GM10847 (cell line): Measurements from ENCODE around the gene GFAP.

Experiments used
- POLR2A ChIP-seq: IDR thresholded peaks from 2 replicates; pipeline ENCODE4 v1.6.1; 2011; ENCODE audit not compliant: insufficient read length; ENCODE audit errors: extremely low read depth

Gene GFAP

DNA sequence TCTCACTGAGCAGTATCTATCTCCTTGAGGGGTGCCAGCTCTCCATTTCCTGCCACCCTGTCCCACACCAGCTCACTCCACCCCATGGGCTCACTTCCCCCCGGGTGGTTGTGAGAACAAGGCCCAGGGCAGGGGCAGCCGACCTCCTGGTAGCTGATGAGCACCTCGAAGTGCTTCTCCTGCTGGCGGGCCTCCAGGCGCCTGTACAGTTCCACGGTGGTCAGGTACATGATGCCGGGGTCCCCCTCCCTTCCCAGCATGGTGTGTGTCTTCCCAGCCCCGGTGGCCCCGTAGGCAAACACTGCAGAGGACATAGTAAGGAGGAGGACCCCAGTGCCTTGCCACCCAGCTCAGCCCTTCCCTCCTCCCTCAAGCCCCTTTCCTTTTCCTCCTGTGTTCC, 19.8 kb upstream of the GFAP start:
- no peak for TF ChIP-seq POLR2A

DNA sequence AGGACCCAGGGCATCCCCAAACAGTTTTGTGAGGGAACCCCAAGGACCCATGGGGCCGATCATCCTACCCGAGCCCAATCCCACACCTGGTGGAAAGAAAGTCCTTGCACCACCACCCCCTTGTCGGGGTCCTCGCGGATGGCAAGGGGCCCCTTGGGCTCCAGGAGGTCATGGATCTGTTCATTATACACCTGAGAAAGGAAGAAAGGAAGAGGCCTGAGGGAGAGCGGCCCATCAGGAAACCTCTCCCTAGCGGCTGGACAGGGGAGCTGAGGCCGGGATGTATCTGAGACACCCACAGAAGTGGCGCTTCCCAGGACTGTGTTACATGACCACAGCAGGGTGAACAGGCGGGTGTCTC, 19.4 kb upstream of the GFAP start:
- no peak for TF ChIP-seq POLR2A

DNA sequence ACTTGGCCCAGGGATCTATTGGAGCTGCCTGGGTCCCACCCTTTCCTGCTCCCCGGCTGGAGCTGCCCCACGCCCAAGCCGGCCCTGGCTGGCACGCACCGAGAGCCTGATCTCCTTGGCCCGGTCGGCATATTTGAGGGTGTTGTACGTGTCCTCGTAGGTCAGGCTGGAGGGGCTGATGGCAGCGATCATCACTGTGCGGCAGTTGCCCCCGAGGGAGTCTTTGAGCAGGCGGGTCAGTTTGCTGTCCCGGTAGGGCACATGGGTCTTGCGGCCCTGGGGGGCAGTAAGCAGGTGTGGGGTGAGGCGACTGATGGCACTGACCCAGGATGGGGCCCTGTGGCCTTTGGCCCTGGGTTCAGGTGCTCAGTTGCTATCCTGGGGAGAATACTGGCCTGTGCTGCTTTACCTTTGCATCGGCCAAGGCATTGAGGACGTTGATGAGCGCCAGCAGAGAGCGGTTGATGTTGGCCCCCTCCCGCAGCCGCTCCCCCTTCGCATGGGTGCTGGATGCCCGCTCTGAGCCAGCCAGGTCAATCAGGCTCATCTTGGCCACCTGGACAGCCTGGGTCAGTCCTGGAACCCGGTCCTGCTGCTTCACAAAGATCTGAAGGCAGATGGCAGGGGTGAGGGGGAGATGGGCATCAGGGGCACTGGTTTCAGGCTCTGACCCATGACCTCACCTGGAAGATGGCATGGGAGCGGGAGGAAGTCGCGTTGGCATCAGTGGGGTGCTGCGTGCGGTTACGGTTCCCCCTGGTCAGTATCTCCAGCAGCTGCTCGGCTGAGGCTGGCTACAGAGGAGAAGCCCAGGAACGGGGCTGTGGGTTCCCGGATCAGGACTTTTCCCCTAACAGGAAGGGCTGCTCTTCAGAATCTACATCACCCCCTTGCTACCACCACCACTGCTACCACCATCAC, 18.8 kb upstream of the GFAP start:
- TF ChIP-seq POLR2A, result no peak

DNA sequence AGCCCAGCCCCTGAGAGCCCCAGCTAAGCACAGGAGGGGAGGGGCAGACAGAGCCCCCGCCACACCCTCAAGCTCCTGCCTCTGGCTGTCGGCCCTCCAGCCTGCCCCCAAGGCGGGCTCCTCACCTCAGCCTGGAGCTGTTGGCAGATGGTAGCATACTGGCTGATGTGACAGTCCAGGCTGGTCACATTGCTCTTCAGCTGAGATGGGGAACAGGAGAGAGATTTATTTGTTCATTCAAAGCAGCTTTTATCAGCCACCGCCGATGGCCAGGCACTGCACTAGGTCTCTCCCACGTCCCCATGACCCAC, 17.4 kb upstream of the GFAP start:
- TF ChIP-seq POLR2A, result no peak

DNA sequence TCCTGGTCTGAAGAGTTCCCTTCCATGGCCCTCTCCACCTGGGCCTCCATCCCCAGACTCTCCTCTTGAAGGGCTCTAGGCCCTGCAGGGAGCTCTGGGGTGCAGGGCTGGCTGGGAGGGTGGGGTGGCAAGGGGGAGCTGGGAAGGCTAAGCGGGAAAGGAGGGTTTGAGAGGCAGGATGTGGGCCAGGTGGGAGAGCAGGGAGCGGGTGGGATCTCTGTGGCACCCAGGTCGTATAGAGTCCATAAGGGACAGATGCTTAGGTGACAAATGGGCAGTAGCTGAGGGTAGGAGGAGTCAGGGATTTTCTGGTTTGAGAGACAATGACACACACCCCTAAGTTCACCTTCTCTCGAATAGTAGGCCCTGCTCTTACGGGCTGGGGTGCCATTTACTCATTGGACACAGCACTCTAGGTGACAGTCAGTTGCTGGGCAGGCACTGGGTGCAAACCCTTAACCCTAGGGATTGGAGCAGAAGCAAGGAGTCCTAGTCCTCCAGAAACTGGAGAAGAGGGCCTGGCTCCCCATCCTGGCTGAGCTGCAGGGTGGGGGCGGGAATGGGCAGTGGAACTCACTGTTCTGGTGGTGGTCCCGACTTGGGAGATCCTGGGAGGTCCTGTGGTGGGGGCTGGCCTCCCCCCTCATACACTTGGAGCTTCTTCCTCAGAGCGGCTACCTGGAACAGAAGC, 16.9 kb upstream of the GFAP start:
- TF ChIP-seq POLR2A, result no peak

DNA sequence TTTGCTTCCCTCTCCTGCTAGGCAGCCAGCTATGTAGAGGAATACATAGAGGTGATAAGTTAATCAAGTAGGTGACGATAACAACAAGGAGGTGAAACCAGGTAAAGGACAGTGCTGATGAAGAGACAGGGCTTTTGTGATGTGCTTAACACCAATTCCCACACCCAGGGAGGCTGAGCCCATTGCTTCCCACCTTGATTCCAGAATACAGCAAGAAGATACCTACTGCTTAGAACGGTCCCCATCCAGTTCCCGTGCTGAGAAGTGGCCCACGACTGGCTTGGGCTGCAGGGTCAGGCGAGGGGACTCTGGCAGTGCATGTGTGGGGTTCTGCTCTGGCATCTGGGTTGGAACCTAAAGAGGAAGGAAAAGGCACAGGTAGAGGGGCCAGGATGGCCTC, 16.1 kb upstream of the GFAP start:
- TF ChIP-seq POLR2A, result no peak

DNA sequence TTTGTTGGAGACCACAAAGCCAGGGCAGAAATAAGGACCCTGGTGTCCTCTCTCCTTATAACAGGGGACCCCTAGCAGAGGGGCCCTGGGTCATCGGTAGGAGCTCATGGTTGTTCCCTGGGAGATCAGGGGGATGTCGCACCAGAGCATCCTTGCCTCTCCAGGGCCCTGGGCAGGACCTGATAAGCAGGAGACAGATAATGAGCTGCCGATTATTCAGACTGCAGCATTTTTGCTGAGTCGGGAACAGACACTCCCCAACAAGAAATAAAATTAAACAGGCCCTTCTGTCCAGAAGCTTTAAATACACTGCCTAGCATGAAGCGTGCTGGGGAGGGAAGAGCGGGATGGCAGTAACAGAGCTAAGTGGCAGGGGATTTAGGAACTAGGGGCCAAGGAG, 15.4 kb upstream of the GFAP start:
- TF ChIP-seq POLR2A, result no peak

DNA sequence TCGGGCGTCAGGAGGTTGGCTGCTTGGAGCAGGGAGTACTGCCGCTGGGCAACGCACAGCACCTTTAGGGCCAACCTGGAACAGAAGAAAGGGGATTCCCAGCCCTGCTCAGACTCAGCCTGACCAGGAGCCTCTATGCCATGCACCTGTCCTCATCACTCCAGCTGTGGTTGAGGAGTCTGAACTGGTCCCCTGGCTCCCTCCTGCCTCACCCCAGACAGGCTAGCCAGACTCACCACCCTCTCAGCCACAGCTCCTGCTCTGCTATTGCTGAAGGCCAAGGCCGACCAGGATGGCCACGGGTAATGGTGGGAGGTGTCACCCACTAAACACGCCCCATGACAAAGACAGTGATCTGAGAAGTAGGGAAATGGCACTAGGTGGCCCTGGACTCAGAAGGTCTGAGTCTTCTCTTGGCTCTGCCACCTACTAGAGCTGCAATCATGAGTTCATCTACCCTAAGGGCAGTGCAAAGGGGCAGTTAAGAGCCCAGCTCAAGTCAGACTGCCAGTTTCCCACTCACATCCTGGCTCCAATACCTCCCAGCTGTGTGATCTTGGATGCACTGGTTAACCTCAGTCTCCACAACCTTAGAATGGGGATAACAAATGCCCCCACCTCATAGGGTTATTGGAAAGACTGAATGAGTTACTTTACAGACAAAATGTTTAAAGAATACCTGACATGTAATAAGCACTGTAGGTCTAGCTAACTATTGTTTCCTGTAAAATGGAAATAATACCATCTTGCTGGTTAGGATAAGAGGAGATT, 13.8 kb upstream of the GFAP start:
- TF ChIP-seq POLR2A, result no peak

DNA sequence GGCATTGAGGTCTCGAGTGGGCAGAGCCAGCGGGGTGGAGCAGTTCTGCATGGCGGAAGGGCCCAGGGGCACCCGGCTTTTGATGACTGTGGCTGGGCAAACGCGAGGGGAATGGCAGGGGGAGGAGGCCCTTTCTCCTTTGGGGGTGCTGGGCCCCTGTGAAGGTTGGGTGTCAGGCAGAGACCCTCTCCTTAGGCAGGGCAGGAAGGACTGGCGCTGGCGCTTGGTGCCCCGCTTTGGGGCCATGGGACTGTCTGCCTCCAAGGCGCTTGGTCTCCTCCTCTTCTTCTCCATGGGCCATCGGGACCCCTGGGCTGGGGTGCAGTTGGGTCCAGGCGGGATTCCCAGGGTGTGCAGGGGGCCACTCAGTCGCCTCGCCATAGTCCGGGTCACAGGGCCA, 12.8 kb upstream of the GFAP start:
- no peak for TF ChIP-seq POLR2A

DNA sequence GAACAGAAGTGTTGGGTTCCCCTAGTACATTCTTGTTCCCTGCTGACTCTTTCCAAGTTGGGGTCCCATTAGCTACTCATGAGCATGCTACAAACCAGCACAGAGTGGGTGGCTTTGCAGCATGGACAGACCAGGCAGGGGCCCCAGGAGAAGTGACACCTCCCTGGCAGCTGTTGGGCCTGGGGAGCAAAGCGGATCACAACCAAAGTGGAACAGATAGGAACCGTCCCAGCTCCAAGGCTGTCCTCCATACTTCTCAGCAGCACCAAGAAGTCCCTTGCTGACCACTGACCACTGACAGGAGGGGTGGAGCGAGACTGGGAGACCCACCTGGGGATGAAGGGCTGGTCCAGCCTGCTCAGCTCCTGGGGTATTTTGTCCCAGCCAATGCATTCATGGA, 12.4 kb upstream of the GFAP start:
- no peak for TF ChIP-seq POLR2A

DNA sequence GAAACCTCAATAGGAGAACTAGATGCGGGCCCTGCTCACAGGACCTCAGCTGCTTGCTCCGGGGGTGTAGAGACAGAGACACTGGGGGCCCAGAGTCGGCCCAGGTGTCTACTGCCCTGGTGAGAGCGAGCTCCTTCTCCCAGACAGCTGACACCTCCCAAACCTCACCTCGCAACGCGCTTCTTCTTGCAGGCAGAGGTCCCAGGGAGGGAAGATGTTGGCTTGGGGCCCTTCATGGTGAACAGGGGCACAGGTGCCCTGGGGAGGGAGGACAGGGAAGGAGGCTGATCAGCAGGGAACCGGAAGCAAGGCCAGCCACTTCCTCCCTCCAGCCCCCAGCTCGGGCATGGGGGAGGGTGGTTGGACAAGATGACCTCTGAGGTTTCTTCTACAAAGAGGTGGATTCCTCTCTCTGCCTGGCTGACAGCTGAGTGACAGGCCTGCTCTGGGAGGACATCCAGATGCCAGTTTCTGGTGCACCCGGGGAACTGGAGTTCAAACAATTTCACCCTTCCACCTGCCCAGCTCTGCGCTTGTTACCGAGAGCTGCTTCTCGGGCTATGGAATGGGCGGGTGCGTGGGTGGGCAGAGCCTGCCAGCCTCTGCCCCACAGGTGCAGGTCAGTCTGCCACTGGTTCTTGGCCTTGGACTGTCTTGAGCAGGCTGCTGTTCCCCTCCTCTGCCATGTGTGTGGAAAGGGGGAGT, 11.7 kb upstream of the GFAP start:
- no peak for TF ChIP-seq POLR2A

DNA sequence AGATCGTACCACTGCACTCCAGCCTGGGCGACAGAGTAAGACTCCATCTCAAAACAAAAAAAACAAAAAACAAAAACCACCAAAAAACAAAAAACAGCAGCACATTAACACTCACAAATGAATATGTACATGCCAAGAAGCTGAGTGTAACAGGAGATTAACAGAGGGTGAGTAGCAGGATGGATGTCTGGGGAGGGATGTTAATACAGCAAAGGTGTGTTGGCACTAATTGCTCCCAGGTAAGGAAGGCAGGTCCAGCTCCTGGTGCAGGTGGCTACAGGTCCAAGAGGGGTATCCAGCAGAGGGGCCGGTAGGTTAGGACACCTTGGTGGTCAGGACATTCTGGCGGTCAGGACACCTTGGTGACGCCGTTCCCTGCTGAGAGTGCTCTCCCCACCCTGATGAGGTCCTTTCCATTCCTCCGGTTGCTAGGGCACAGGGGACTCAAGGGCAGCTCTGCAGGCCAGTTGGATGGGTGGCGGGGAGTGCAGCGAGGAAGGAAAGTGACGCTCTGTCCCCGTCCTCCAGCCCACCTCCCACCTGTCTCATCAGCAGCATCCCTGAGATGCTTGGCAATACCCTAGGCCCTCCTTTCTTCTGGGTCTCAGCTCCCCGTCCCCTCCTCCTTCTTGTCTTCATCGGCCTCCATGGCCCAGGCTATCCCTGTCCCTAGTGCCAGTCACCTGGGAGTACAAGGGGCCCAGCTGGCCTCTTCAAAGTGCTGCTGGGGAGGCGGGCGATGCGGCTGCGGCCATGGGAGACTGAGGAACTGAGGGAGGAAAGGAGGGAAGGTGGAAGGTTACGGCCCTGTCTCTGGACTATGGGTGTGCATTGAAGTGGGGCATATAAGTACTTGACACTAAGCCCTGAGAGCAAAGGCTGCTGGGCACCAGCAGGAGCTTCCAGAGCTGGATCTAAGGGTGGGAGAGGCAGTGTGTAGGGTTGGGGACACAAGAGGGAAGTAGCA, 10.7 kb upstream of the GFAP start:
- TF ChIP-seq POLR2A, result no peak

DNA sequence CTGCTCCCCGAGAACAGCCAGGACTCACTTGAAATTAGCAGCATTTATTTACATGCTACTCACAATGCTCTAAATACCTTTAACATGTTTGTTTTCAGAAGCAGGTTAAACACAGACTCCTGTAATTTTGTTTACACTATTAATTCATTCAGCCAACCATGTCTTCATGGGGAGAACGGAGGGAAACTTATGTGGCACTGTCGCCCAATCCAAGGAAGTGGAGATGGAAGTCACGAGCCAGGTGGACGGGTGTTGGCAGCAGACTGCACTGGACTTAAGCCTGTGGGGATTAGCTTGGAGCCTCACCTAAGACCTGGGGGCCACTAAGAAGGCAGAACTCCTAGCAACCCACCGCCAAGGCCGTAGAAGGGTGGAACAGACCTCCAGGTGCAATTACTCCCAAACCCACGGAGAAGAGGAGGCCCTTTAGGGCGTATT, 8.8 kb upstream of the GFAP start:
- TF ChIP-seq POLR2A, result no peak

DNA sequence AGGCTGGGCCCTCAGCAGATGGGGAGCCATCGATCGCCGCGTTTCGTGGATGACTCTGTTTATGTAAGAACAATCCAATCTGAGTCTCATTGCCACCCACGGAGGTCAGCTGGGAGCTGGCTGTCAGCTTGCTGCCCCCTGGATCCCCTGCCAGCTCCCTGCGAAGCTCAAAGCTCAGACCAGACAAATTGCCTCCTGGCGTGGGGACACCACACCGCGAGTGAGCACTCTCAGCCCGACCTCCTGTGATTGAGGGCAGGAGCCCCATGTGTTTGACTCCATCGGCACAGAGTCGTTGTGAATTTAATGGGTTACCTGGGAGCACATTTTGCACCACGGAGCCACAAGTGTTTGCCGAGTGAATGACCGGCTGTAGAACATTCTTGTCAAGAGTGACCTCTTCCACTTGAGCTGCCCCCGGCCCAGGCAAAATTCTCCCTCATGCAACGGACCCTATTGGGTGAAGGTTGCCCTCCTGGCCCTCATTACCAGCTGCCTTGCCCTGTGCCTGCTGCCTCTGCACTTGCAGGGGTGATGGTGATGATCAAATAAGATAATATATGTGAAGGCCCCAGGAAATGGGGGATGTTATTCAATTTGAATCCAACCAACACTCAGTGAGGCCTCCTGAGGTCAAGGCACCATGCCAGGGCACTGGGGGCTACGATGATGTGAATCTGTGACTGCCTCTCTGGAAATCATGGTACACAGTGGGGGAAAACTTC, 7.6 kb upstream of the GFAP start:
- TF ChIP-seq POLR2A, result no peak

DNA sequence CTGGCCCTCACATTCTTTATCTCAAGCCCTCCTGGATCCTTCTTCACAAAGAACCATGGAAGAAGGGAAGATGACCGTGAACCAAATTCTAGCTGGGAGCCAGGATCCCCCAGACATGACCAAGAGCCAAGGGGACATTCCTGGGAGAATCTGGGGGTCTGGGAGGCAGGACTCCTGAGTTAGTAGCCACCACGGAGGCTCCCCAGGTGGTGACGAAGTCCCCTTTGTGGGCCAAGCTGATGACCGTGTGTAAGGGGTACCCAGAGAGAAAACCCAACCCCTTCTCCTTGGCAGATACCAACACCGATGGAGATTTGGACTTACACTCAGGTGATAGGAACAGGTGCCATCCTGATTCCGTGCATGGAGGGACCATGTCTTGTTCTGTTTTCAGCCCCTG, 6.8 kb upstream of the GFAP start:
- no peak for TF ChIP-seq POLR2A
